ENCODE data around the gene DUSP9.

DNA sequence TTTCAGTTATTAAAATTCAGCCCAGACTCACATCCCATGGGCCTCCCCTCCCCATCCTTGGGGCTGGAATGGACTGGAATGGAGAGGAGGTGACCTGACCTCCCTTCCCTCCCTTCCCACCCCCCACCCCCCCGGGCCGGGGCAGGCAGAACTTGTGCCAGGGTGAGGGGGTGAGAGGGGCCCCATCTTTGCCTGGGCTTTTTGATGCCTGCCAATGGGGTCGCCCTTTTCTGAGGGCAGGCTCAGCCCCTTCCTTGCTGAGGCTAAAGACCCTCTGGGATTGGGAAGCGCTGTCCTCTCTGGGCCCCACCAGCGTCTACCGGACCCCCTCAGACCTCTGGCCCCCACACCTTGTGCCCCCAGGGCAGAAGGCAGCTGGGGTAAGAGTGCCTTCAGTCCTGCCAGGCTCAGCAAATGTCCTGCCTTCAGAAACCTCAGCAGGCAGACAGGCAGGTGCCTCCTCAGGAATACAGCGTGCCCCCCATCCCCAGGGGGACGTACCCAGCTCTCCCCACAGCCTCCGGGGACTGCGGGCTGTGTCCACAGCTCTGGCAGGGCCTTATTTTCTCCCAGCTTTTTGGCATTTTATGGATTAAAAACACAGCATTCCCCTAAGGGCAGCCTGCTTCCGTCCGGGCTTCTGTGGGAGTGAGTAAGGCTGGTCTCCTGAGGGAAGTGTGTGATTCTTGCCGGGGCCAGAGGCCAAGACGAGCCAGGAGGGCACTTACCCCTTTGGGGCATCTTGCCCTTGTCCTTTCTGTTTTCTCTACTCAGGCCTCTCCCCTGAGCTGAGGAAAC is 35.5 kb upstream of the DUSP9 start:
- TF ChIP-seq, protein P1, sequence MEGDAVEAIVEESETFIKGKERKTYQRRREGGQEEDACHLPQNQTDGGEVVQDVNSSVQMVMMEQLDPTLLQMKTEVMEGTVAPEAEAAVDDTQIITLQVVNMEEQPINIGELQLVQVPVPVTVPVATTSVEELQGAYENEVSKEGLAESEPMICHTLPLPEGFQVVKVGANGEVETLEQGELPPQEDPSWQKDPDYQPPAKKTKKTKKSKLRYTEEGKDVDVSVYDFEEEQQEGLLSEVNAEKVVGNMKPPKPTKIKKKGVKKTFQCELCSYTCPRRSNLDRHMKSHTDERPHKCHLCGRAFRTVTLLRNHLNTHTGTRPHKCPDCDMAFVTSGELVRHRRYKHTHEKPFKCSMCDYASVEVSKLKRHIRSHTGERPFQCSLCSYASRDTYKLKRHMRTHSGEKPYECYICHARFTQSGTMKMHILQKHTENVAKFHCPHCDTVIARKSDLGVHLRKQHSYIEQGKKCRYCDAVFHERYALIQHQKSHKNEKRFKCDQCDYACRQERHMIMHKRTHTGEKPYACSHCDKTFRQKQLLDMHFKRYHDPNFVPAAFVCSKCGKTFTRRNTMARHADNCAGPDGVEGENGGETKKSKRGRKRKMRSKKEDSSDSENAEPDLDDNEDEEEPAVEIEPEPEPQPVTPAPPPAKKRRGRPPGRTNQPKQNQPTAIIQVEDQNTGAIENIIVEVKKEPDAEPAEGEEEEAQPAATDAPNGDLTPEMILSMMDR (IDR thresholded peaks at IDR 0.05; ENCODE audit: borderline replicate concordance, extremely low read depth, low read length, poor library complexity, severe bottlenecking) = no peak
- TF ChIP-seq EZH2 (IDR thresholded peaks at IDR 0.05; ENCODE audit: borderline replicate concordance, low read depth, low read length, severe bottlenecking) = no peak

All from DND-41 (cell line).